Activated T-helper 17 cell treated with anti-CD3 and anti-CD28 coated beads, Interleukin-2, amount 50 U/mL, for 72 hours (primary cell): Measurements from ENCODE around the gene OBSCN. TPM values are rescaled to one million over a fixed set of nuclear protein-coding genes. Genes with fewer than 3 reads are reported as not detected.

Experiments
- ATAC-seq: fragments of 150-1000 bp; cut with Tn5 transposase; replicated peaks from 2 replicates; pipeline ENCODE4 v1.10.0; 2021; ENCODE audit warnings: mild to moderate bottlenecking, moderate library complexity
- H3K27ac Mint-ChIP-seq: one replicate; pipeline ENCODE4 v1.8.0; 2022; ENCODE audit warnings: mixed read lengths
- H3K27me3 Mint-ChIP-seq: one replicate; pipeline ENCODE4 v1.8.0; 2022; ENCODE audit warnings: mixed read lengths
- H3K36me3 Mint-ChIP-seq: one replicate; pipeline ENCODE4 v1.8.0; 2022; ENCODE audit warnings: low read depth, mild to moderate bottlenecking, mixed read lengths
- H3K4me1 Mint-ChIP-seq: one replicate; pipeline ENCODE4 v1.8.0; 2022; ENCODE audit warnings: mixed read lengths
- H3K4me3 Mint-ChIP-seq: one replicate; pipeline ENCODE4 v1.8.0; 2022; ENCODE audit warnings: mild to moderate bottlenecking, mixed read lengths
- H3K9me3 Mint-ChIP-seq: one replicate; pipeline ENCODE4 v1.8.0; 2022; ENCODE audit warnings: mixed read lengths
- total RNA-seq, 2 donors: library from RNA; stranded (reverse); gene quantifications; one replicate each; pipeline ENCODE4 v1.2.3, GENCODE V29; 2022

Gene OBSCN
- total RNA-seq, 2 donors from 2014 or later: 10.8 to 60.0 TPM

DNA sequence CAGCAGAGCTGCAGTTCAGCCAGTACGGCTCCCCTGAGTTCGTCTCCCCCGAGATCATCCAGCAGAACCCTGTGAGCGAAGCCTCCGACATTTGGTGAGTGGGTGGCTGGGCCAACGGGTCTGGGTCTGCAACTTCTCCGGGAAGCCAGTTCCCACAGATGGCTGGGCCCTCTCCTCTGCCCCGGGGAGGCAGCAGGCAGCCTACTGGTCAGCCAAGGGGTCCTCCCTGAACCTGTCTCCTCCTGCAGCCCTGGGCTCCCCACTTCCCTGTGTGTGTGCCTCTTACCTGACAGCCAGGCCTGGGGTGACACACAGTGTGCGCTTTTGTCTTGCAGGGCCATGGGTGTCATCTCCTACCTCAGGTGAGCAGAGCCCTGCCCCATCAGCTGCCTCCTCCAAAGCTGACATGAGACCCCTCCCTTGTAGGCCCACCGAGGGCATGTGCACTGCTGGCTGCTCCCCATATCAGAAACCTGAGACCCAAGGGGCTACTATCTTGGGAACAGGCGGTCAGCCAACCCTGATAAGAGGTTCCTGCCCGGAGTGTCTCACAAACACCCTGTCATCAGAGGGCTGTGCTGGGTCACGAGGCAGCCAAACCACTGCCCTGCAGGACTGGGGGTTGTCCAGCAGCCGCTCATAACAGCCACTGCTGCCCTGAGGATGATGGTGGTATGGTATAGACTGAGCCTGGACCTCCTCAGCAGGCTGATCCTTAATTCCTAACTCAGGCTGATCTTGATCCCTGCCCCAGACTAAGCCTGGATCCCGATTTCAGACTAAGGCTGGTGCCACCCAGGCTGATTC is 161.2 kb downstream of the OBSCN start:
- Mint-ChIP-seq H3K27me3 (no peaks in the 10 kb centered on the region), H3K36me3 (no peaks in the 10 kb centered on the region), H3K4me1 (no peaks in the 10 kb centered on the region), H3K9me3 (no peaks in the 10 kb centered on the region), H3K27ac (no peak overlapping the region), H3K4me3 (no peak overlapping the region)
- ATAC-seq: no peak

DNA sequence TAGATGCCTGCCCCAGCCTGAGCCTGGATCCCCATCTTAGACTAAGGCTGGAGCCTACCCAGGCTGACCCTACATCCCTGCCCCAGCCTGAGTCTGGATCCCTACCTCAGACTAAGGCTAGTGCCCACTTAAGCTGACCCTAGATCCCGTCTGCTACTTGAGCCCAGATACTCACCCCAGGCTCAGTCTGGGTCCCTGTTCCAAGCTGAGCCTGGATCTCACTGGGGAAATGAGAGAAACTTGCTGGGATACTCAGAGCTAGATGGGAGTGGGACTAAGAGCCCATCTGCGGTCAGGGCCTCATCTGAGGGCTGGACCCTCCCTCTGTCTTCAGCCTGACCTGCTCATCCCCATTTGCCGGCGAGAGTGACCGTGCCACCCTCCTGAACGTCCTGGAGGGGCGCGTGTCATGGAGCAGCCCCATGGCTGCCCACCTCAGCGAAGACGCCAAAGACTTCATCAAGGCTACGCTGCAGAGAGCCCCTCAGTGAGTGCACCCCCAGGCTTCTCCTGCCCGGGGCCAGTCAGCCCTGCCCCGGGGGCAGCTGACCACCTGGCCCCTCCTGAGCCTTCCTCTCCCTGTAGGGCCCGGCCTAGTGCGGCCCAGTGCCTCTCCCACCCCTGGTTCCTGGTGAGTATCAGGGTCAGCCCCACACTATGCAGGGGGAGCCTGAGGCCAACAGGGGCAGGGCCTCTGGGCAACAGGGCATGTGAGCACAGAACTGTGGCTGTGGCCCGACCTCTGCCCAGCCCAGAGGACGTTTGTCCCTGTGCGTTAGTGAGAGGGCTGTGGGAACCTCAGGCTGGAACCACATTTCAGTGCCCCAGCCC is 162.0 kb downstream of the OBSCN start:
- Mint-ChIP-seq H3K27ac (no peak overlapping the region), H3K9me3 (no peaks in the 10 kb centered on the region), H3K4me3 (no peak overlapping the region), H3K27me3 (no peaks in the 10 kb centered on the region), H3K4me1 (no peaks in the 10 kb centered on the region), H3K36me3 (no peaks in the 10 kb centered on the region)
- ATAC-seq: no peak

DNA sequence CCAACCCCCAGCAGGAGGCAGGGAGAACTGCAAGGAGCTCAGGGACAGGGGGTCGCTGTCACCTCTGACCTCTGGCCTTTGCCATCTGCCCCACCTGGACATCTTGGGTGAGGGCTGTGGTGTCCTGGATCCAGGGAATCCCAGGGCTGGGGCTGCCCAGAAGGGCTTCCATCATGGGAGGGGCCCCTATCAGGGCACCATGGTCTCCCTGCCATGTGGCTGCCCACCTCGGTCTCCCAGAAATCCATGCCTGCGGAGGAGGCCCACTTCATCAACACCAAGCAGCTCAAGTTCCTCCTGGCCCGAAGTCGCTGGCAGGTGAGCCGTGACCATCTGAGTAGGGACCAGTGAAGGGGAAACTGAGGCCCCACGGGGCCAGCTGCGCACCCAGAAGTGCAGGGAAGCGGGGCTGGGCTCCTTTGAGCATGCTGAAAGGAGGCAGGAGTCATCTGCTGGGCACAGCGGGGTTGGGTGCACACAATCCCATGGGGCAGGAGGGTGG is 162.6 kb downstream of the OBSCN start:
- Mint-ChIP-seq H3K36me3 (no peaks in the 10 kb centered on the region), H3K4me1 (no peaks in the 10 kb centered on the region)

DNA sequence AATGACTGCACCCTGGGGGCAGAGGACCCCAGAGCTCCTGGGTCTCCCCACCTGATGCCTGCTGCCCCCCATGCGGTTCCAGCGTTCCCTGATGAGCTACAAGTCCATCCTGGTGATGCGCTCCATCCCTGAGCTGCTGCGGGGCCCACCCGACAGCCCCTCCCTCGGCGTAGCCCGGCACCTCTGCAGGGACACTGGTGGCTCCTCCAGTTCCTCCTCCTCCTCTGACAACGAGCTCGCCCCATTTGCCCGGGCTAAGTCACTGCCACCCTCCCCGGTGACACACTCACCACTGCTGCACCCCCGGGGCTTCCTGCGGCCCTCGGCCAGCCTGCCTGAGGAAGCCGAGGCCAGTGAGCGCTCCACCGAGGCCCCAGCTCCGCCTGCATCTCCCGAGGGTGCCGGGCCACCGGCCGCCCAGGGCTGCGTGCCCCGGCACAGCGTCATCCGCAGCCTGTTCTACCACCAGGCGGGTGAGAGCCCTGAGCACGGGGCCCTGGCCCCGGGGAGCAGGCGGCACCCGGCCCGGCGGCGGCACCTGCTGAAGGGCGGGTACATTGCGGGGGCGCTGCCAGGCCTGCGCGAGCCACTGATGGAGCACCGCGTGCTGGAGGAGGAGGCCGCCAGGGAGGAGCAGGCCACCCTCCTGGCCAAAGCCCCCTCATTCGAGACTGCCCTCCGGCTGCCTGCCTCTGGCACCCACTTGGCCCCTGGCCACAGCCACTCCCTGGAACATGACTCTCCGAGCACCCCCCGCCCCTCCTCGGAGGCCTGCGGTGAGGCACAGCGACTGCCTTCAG is 163.3 kb downstream of the OBSCN start:
- ATAC-seq: no peak
- no peak overlapping the region for H3K27ac Mint-ChIP-seq
- no peaks in the 10 kb centered on the region for H3K4me1 Mint-ChIP-seq
- H3K27me3 Mint-ChIP-seq: no peaks in the 10 kb centered on the region
- H3K9me3 Mint-ChIP-seq: no peaks in the 10 kb centered on the region
- H3K4me3 Mint-ChIP-seq: no peak overlapping the region
- no peaks in the 10 kb centered on the region for H3K36me3 Mint-ChIP-seq

More for the DNA sequence above, 162.6 kb downstream of the OBSCN start:
- ATAC-seq: no peak
- no peak overlapping the region for H3K27ac Mint-ChIP-seq
- H3K9me3 Mint-ChIP-seq: no peaks in the 10 kb centered on the region
- H3K4me3 Mint-ChIP-seq: no peak overlapping the region
- H3K27me3 Mint-ChIP-seq: no peaks in the 10 kb centered on the region

DNA sequence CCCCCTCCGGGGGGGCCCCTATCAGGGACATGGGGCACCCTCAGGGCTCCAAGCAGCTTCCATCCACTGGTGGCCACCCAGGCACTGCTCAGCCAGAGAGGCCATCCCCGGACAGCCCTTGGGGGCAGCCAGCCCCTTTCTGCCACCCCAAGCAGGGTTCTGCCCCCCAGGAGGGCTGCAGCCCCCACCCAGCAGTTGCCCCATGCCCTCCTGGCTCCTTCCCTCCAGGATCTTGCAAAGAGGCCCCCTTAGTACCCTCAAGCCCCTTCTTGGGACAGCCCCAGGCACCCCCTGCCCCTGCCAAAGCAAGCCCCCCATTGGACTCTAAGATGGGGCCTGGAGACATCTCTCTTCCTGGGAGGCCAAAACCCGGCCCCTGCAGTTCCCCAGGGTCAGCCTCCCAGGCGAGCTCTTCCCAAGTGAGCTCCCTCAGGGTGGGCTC is 163.9 kb downstream of the OBSCN start:
- Mint-ChIP-seq H3K27ac (no peak overlapping the region), H3K27me3 (no peaks in the 10 kb centered on the region), H3K4me3 (no peak overlapping the region), H3K9me3 (no peaks in the 10 kb centered on the region), H3K4me1 (no peaks in the 10 kb centered on the region), H3K36me3 (no peaks in the 10 kb centered on the region)
- ATAC-seq: no peak

DNA sequence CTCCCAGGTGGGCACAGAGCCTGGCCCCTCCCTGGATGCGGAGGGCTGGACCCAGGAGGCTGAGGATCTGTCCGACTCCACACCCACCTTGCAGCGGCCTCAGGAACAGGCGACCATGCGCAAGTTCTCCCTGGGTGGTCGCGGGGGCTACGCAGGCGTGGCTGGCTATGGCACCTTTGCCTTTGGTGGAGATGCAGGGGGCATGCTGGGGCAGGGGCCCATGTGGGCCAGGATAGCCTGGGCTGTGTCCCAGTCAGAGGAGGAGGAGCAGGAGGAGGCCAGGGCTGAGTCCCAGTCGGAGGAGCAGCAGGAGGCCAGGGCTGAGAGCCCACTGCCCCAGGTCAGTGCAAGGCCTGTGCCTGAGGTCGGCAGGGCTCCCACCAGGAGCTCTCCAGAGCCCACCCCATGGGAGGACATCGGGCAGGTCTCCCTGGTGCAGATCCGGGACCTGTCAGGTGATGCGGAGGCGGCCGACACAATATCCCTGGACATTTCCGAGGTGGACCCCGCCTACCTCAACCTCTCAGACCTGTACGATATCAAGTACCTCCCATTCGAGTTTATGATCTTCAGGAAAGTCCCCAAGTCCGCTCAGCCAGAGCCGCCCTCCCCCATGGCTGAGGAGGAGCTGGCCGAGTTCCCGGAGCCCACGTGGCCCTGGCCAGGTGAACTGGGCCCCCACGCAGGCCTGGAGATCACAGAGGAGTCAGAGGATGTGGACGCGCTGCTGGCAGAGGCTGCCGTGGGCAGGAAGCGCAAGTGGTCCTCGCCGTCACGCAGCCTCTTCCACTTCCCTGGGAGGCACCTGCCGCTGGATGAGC is 164.5 kb downstream of the OBSCN start:
- no peaks in the 10 kb centered on the region for H3K4me1 Mint-ChIP-seq
- no peak overlapping the region for H3K27ac Mint-ChIP-seq
- ATAC-seq: no peak
- no peak overlapping the region for H3K4me3 Mint-ChIP-seq
- H3K36me3 Mint-ChIP-seq: no peaks in the 10 kb centered on the region
- H3K9me3 Mint-ChIP-seq: no peaks in the 10 kb centered on the region
- no peaks in the 10 kb centered on the region for H3K27me3 Mint-ChIP-seq

DNA sequence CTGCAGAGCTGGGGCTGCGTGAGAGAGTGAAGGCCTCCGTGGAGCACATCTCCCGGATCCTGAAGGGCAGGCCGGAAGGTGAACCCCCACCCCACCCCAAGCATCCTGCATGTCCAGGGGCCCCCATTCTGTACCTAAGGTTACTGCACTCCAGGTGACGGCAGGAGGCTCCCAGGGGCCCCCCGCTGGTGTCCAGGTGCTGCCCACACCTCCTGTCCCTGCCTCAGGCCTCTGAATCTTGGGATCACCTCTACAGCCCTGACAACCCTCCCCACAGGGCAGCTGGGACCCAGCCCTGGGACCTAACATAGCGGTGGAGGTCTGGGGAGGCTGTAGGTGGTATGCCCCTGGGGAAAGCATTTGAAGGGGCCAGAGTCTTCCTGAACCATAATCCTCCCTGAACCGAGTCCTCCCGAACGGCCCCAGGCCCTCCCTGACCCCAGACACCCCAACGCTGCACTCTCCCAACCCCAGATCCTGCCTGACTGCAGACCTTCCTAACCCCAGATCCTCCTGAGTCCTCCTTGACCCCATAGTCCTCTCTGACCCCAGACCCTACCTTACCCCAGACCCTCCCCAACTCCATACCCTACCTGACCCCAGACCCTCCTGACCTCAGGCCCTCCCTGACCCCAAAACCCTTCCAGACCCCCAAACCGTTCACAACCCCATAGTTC is 165.3 kb downstream of the OBSCN start:
- no peaks in the 10 kb centered on the region for H3K27me3 Mint-ChIP-seq
- H3K4me3 Mint-ChIP-seq: no peak overlapping the region
- no peak overlapping the region for H3K27ac Mint-ChIP-seq
- no peak for ATAC-seq
- H3K9me3 Mint-ChIP-seq: no peaks in the 10 kb centered on the region
- no peaks in the 10 kb centered on the region for H3K4me1 Mint-ChIP-seq
- H3K36me3 Mint-ChIP-seq: no peaks in the 10 kb centered on the region

DNA sequence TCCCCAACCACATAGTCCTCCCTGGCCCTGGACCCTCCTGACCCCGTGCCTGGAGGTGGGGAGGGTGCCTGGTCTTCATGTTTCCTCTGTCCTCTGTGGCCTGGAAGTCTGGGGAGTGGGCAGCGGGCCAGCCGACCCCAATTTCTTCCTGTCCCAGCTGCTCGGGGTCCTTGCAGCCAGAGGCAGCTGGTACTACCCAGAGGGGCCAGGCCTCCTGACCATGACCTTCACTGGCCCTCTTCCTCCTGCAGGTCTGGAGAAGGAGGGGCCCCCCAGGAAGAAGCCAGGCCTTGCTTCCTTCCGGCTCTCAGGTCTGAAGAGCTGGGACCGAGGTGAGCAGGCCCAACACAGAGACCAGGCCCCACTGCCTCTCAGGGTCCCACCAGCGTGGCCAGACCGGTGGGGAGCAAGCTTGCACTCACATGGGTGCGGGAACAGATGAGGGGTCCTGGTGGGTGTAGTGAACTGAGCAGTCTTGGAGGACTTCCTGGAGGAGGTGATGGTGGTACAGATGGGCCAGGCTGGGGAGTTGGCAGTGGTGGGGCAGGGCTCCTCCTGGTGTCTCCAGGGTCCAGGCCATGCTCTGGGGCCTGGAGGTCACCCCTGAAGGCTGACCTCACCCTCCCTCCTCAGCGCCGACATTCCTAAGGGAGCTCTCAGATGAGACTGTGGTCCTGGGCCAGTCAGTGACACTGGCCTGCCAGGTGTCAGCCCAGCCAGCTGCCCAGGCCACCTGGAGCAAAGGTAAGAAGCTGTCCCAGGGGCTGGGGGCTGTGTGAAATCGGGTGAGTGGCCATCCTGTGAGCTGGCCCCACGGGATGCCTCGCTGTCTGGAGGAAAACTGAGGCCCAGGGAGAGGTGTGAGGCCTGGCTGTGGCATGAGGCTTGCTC is 166.1 kb downstream of the OBSCN start:
- no peak for ATAC-seq
- Mint-ChIP-seq H3K36me3 (peaks cover 3% of the 10 kb centered on the region), H3K27me3 (peaks cover 3% of the 10 kb centered on the region), H3K9me3 (no peaks in the 10 kb centered on the region), H3K4me1 (no peaks in the 10 kb centered on the region), H3K27ac (no peak overlapping the region), H3K4me3 (no peak overlapping the region)

DNA sequence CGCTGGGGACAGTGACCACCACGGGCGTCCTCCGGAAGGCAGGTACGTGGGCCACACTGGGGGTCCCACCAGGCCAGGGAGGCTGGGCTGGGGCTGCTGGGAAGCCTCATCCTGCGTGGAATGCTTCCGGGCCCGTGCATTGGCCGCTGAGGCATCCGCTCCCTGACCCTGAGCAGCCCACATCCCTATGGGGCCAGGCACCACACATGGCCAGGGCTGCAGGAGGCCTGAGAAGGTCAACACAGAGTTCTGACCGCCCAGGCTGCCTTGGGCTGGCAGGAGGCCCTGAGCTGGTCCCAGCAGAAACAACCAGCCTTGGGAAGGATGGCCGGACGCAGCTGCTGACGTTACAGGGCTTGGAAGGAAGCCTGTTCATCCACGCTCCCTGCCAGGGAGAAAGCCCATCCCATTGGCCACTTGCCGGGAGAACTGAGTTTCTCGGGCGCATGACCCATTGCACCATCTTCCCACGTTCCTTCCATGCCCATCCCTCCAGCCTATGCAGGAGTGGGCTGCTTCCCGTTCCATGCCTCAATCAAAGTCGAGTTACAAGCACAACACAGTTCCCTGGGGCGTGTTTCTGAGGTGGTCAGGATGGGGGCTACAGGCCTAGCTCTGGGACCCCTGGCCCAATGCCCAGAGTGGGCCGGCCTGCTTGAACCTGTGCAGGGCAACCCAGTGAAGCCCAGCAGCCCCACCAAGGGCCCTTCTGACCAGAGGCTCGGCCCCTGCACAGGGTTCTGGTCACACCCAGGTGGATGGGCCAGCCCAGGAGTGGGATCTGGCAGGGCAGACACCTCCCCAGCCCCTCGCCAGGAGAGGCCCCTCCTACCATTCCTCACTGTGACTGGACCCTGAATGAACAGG is 167.1 kb downstream of the OBSCN start:
- Mint-ChIP-seq H3K9me3 (no peaks in the 10 kb centered on the region), H3K36me3 (peaks cover 5% of the 10 kb centered on the region)
- no peak for ATAC-seq

DNA sequence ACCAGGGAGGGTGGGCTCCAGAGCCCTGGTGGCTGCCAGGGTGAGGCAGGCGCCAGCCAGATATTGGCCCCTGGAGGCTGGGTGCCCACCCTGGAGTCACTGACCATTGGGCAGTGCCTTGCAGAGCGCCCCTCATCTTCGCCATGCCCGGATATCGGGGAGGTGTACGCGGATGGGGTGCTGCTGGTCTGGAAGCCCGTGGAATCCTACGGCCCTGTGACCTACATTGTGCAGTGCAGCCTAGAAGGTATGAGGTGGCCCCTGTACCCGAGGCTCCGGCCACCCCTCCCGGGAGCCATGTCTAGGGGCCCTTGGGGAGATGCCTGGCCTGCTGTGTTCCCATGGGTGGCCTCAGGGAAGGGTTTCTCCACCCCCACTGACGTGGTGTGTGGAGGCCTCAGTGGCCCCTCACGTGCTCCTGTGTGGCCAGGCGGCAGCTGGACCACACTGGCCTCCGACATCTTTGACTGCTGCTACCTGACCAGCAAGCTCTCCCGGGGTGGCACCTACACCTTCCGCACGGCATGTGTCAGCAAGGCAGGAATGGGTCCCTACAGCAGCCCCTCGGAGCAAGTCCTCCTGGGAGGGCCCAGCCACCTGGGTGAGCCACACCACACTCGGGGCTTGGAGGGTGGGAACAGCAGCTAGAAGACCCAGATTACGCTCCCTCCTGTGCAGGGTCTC is 167.9 kb downstream of the OBSCN start:
- Mint-ChIP-seq H3K9me3 (no peaks in the 10 kb centered on the region), H3K27me3 (peaks cover 5% of the 10 kb centered on the region), H3K4me1 (no peaks in the 10 kb centered on the region), H3K36me3 (peaks cover 5% of the 10 kb centered on the region), H3K27ac (no peak overlapping the region), H3K4me3 (no peak overlapping the region)
- no peak for ATAC-seq

More for the DNA sequence above, 167.1 kb downstream of the OBSCN start:
- Mint-ChIP-seq H3K4me3 (no peak overlapping the region), H3K4me1 (no peaks in the 10 kb centered on the region), H3K27me3 (peaks cover 5% of the 10 kb centered on the region), H3K27ac (no peak overlapping the region)

DNA sequence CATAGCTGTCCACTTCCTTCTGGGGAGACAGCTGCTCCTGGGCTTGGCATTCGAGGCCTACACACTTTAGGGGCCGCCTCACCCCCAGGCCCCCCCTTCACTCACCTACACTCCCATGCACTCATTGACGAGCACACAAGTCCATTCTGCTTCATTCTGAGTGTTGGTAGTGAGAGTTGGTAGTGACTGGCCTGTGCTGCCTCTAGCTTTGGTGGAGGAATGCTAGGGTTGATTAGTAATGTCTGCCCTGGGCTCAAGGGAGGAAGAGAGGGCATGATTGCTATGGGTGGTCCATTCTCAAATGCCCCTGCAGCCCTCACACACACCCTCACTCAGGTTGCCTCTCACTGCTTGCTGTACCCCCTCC is 168.4 kb downstream of the OBSCN start:
- ATAC-seq: no peak
- H3K4me3 Mint-ChIP-seq: no peak overlapping the region
- no peaks in the 10 kb centered on the region for H3K4me1 Mint-ChIP-seq
- no peaks in the 10 kb centered on the region for H3K9me3 Mint-ChIP-seq
- no peak overlapping the region for H3K27ac Mint-ChIP-seq
- H3K27me3 Mint-ChIP-seq: peaks cover 5% of the 10 kb centered on the region
- H3K36me3 Mint-ChIP-seq: peaks cover 5% of the 10 kb centered on the region
